Fibroblast of lung (primary cell): Measurements from ENCODE around the gene THAP11. TPM values are rescaled to one million over a fixed set of nuclear protein-coding genes. Genes with fewer than 3 reads are reported as not detected.
A peak's percentile ranks its signal among the peaks of the same experiment; 100 is the strongest.

Source experiments
- DNase-seq, 2 donors: peaks; one replicate each; pipeline versions ENCODE4 v3.0.0 to v3.0.0-alpha.2; 2010; ENCODE audit warnings: low read depth in 2 of 2
- H2AFZ ChIP-seq: 2 replicates; pipeline ENCODE4 v1.5.1; 2012; ENCODE audit warnings: low read length, control low read depth, inconsistent platforms
- H3K27ac ChIP-seq: 2 replicates; pipeline ENCODE4 v1.5.1; 2011; ENCODE audit warnings: low read length, control low read depth; ENCODE audit not compliant: insufficient read depth
- H3K27me3 ChIP-seq: 2 replicates; pipeline ENCODE4 v1.5.1; 2011; ENCODE audit warnings: mild to moderate bottlenecking, low read length; ENCODE audit not compliant: control insufficient read depth, insufficient read depth
- H3K36me3 ChIP-seq: 2 replicates; pipeline ENCODE4 v1.5.1; 2011; ENCODE audit warnings: low read length; ENCODE audit not compliant: control insufficient read depth, insufficient read depth
- H3K4me1 ChIP-seq: 2 replicates; pipeline ENCODE4 v1.5.1; 2011; ENCODE audit warnings: low read length; ENCODE audit not compliant: control insufficient read depth, insufficient read depth; ENCODE audit errors: extremely low read depth
- H3K4me2 ChIP-seq: 2 replicates; pipeline ENCODE4 v1.5.1; 2011; ENCODE audit warnings: low read length, control low read depth; ENCODE audit not compliant: insufficient read depth; ENCODE audit errors: extremely low read depth
- H3K4me3 ChIP-seq, 4 experiments: fragments of 200-600 bp in 1 of 4; sonication (generic) in 1 of 4; replicated peaks in 1 of 4; 2 replicates each; pipeline ENCODE4 v1.5.1; 2011 to 2016; ENCODE audit warnings: low read length in 4 of 4, low read depth in 3 of 4, mild to moderate bottlenecking in 3 of 4, control low read depth in 2 of 4, inconsistent platforms in 1 of 4, mixed read lengths in 1 of 4; ENCODE audit not compliant: insufficient read depth in 1 of 4; ENCODE audit errors: control extremely low read depth in 1 of 4
- H3K79me2 ChIP-seq: 2 replicates; pipeline ENCODE4 v1.5.1; 2012; ENCODE audit warnings: mild to moderate bottlenecking, low read length, inconsistent platforms; ENCODE audit not compliant: control insufficient read depth, insufficient read depth
- H3K9ac ChIP-seq: 2 replicates; pipeline ENCODE4 v1.5.1; 2011; ENCODE audit warnings: mild to moderate bottlenecking, low read length, control low read depth; ENCODE audit not compliant: insufficient read depth
- H3K9me3 ChIP-seq: 2 replicates; pipeline ENCODE4 v1.5.1; 2012; ENCODE audit warnings: low read depth, low read length; ENCODE audit not compliant: control insufficient read depth, insufficient read depth
- H4K20me1 ChIP-seq: 2 replicates; pipeline ENCODE4 v1.5.1; 2011; ENCODE audit warnings: low read length; ENCODE audit not compliant: control insufficient read depth, insufficient read depth; ENCODE audit errors: extremely low read depth
- EZH2 ChIP-seq: IDR thresholded peaks from 2 replicates; pipeline ENCODE4 v1.5.1; 2012; ENCODE audit warnings: low read length, control low read depth, mild to moderate bottlenecking; ENCODE audit errors: missing control alignments
- polyA plus RNA-seq, 2 donors: library from polyadenylated mRNA; depleted of rRNA in 1 of 2; stranded (reverse) in 1 of 2; unstranded in 1 of 2; fragments of >200 nt; gene quantifications; 2 replicates each; pipeline ENCODE4 v1.2.1, GENCODE V29; 2011 to 2012; ENCODE audit warnings: missing spikeins in 1 of 2
- total RNA-seq: library from RNA; depleted of rRNA; stranded (reverse); fragments of >200 nt; gene quantifications from 2 replicates; pipeline ENCODE4 v1.2.1, GENCODE V29; 2014
- TF ChIP-seq, protein P1 (sequence below), 2 donors: IDR thresholded peaks in 1 of 2; conservative IDR thresholded peaks in 1 of 2; 1 replicate in 1 of 2; 2 replicates in 1 of 2; pipeline ENCODE4 v1.5.1; 2011 to 2012; ENCODE audit warnings: low read length in 2 of 2, control low read depth in 1 of 2, inconsistent platforms in 1 of 2, low read depth in 1 of 2, mild to moderate bottlenecking in 1 of 2

THAP11 gene
- total and polyA plus RNA-seq, 2 donors (not counting 1 experiment from before 2014, with no cell fraction given) = 16.0 to 37.7 TPM

DNA sequence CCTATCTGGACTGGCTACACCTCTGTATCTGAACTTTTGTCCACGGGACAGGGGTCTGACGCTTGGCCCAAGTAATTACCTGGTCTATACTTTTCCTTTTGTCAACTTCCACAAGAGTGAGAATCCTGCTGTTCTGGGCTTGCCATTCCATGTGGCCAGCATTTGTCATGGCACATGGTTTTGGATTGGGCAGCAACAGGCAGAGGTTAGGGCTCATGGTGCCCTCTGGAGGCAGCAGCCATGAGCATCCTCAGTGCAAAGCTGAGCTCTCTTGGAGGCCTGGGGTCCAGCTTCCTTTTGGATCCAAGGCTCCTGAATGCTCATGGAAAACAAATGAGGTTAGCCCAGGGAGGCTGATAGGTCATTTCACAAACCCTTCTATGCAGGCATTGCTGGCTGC lies 23.2 kb downstream of the THAP11 start:
- H3K9me3 ChIP-seq = no peaks in the 10 kb centered on the region
- no peaks in the 10 kb centered on the region for H3K27me3 ChIP-seq
- H3K79me2 ChIP-seq = peaks cover 47% of the 10 kb centered on the region
- DNase-seq = peak in 1 of 2 donors; percentile 43
- no peak overlapping the region for H3K4me3 ChIP-seq
- TF ChIP-seq, protein P1, sequence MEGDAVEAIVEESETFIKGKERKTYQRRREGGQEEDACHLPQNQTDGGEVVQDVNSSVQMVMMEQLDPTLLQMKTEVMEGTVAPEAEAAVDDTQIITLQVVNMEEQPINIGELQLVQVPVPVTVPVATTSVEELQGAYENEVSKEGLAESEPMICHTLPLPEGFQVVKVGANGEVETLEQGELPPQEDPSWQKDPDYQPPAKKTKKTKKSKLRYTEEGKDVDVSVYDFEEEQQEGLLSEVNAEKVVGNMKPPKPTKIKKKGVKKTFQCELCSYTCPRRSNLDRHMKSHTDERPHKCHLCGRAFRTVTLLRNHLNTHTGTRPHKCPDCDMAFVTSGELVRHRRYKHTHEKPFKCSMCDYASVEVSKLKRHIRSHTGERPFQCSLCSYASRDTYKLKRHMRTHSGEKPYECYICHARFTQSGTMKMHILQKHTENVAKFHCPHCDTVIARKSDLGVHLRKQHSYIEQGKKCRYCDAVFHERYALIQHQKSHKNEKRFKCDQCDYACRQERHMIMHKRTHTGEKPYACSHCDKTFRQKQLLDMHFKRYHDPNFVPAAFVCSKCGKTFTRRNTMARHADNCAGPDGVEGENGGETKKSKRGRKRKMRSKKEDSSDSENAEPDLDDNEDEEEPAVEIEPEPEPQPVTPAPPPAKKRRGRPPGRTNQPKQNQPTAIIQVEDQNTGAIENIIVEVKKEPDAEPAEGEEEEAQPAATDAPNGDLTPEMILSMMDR (conservative IDR thresholded peaks at IDR 0.05 in 1 of 2, IDR thresholded peaks at IDR 0.05 in 1 of 2; ENCODE audit: low read depth in 1 of 2, low read length in 2 of 2) = peak; percentile 29 to 47
- no peak for TF ChIP-seq EZH2
- no peak overlapping the region for H2AFZ ChIP-seq
- H3K36me3 ChIP-seq = peaks cover 21% of the 10 kb centered on the region
- no peak overlapping the region for H3K27ac ChIP-seq
- H4K20me1 ChIP-seq = peaks cover 3% of the 10 kb centered on the region
- peaks cover 30% of the 10 kb centered on the region for H3K4me1 ChIP-seq
- no peak overlapping the region for H3K4me2 ChIP-seq
- no peak overlapping the region for H3K9ac ChIP-seq

DNA sequence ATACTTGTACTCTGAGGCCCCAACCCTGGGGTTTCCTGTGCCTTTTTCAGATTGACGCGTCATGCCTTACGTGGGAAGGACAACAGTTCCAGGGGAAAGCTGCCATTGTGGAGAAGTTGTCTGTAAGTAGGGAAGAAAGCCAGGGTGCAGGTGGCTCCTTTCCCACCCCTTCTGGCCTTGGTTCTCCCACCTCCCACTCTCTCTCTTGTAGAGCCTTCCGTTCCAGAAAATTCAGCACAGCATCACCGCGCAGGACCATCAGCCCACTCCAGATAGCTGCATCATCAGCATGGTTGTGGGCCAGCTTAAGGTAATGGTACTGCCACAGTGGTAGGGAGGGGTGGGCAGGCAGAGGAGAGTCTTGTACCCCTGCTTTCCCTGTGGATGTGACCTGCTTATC lies 26.2 kb downstream of the THAP11 start:
- no peak for DNase-seq
- peaks cover 8% of the 10 kb centered on the region for H3K4me1 ChIP-seq
- H3K27me3 ChIP-seq = no peaks in the 10 kb centered on the region
- H3K79me2 ChIP-seq = peaks cover 22% of the 10 kb centered on the region
- H3K36me3 ChIP-seq = peaks cover 18% of the 10 kb centered on the region
- TF ChIP-seq EZH2 = no peak
- TF ChIP-seq, protein P1 (conservative IDR thresholded peaks at IDR 0.05 in 1 of 2, IDR thresholded peaks at IDR 0.05 in 1 of 2; ENCODE audit: low read depth in 1 of 2, low read length in 2 of 2) = no peak
- H3K4me2 ChIP-seq = no peak overlapping the region
- H3K9me3 ChIP-seq = no peaks in the 10 kb centered on the region
- H3K27ac ChIP-seq = no peak overlapping the region
- H3K9ac ChIP-seq = no peak overlapping the region
- no peaks in the 10 kb centered on the region for H4K20me1 ChIP-seq
- no peak overlapping the region for H3K4me3 ChIP-seq
- no peak overlapping the region for H2AFZ ChIP-seq

DNA sequence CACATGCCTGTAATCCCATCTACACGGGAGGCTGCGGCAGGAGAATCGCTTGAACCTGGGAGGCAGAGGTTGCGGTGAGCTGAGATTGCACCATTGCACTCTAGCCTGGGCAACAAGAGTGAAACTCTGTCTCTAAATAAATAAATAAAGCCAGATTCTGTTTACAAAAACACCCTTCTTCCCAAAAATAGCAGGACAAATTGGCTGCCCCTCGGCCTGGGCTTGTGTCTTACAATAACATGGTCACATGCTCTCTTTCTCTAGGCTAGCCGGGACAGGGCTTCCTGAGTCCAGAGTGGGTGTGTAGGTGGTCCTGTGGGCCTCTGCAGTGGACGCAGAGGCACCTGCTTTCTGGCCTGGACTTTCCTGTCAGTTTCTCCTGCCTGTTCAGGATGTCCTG lies 27.5 kb downstream of the THAP11 start:
- peaks cover 24% of the 10 kb centered on the region for H3K79me2 ChIP-seq
- no peak for DNase-seq
- H3K9ac ChIP-seq = no peak overlapping the region
- no peak overlapping the region for H2AFZ ChIP-seq
- peaks cover 18% of the 10 kb centered on the region for H3K36me3 ChIP-seq
- no peaks in the 10 kb centered on the region for H3K9me3 ChIP-seq
- TF ChIP-seq, protein P1 (conservative IDR thresholded peaks at IDR 0.05 in 1 of 2, IDR thresholded peaks at IDR 0.05 in 1 of 2; ENCODE audit: low read depth in 1 of 2, low read length in 2 of 2) = no peak
- TF ChIP-seq EZH2 = no peak
- H3K27ac ChIP-seq = no peak overlapping the region
- no peak overlapping the region for H3K4me3 ChIP-seq
- no peak overlapping the region for H3K4me2 ChIP-seq
- peaks cover 3% of the 10 kb centered on the region for H3K4me1 ChIP-seq
- H3K27me3 ChIP-seq = no peaks in the 10 kb centered on the region
- H4K20me1 ChIP-seq = no peaks in the 10 kb centered on the region
